Epithelial cell of proximal tubule (primary cell): ENCODE data around the gene PRXL2B. TPM values are rescaled to one million over a fixed set of nuclear protein-coding genes. Genes with fewer than 3 reads are reported as not detected.

Experiments used
- DNase-seq: peaks from one replicate; pipeline ENCODE4 v3.0.0-alpha.2; 2011; ENCODE audit warnings: low read depth
- H3K4me3 ChIP-seq: 2 replicates; pipeline ENCODE4 v1.5.1; 2011; ENCODE audit warnings: low read depth, mild to moderate bottlenecking, low read length
- total RNA-seq: library from RNA; depleted of rRNA; stranded (reverse); fragments of >200 nt; gene quantifications from 2 replicates; pipeline ENCODE4 v1.2.3, GENCODE V29; 2015
- TF ChIP-seq, protein P1 (sequence below): conservative IDR thresholded peaks from 2 replicates; pipeline ENCODE4 v1.5.1; 2012; ENCODE audit warnings: low read depth, mild to moderate bottlenecking, low read length

Gene PRXL2B
- total RNA-seq, 1 donor from 2014 or later, result 72.2 TPM

- no peak for DNase-seq
- H3K4me3 ChIP-seq, result no peak overlapping the region
- TF ChIP-seq, protein P1, sequence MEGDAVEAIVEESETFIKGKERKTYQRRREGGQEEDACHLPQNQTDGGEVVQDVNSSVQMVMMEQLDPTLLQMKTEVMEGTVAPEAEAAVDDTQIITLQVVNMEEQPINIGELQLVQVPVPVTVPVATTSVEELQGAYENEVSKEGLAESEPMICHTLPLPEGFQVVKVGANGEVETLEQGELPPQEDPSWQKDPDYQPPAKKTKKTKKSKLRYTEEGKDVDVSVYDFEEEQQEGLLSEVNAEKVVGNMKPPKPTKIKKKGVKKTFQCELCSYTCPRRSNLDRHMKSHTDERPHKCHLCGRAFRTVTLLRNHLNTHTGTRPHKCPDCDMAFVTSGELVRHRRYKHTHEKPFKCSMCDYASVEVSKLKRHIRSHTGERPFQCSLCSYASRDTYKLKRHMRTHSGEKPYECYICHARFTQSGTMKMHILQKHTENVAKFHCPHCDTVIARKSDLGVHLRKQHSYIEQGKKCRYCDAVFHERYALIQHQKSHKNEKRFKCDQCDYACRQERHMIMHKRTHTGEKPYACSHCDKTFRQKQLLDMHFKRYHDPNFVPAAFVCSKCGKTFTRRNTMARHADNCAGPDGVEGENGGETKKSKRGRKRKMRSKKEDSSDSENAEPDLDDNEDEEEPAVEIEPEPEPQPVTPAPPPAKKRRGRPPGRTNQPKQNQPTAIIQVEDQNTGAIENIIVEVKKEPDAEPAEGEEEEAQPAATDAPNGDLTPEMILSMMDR, result no peak
Observed at GRCh38 chr1:2609319-2610035, 22.9 kb downstream of the PRXL2B start.

DNA sequence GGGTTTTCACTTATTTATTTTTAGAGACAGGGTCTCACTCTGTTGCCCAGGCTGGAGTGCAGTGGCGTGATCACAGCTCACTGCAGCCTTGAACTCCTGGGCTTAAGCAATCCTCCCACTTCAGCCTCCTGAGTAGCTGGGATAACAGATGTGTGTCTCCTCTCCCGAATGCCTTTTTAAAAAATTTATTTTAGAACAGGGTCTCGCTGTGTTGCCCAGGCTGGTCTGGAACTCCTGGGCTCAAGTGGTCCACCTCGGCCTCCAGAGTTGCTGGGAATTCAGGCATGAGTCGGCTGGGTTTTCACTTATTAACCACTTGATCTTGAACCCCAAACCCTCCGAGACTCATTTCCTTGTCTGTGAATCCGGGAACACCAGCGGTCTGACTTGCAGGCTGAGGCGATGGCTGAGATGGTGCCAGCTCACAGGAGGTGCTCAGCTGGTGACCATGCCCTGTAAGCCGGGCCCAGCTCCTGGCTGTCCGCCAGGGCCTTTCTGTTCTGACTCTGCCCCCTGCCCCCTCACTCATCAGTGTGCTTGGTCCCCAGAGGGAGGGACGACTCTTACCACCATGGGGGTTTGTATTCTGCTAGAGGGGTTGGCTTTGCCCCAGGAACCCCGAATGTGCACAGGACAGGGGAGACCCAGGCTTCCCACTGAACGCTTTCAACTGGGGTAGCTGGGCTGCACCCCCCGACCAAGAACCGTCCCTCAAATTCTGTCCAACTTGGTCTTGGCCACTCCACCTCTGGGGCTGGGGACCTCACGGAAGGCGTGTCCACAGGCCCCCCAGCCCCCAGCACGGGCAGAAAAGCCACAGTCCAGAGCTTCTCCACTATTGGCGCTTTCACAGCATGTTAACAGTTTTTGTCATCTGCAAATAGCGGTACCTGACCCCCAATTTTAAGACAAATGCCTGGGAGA lies 23.7 kb downstream of the PRXL2B start:
- DNase-seq, result no peak
- TF ChIP-seq, protein P1, result no peak
- peak overlapping the region; percentile 36 for H3K4me3 ChIP-seq

DNA sequence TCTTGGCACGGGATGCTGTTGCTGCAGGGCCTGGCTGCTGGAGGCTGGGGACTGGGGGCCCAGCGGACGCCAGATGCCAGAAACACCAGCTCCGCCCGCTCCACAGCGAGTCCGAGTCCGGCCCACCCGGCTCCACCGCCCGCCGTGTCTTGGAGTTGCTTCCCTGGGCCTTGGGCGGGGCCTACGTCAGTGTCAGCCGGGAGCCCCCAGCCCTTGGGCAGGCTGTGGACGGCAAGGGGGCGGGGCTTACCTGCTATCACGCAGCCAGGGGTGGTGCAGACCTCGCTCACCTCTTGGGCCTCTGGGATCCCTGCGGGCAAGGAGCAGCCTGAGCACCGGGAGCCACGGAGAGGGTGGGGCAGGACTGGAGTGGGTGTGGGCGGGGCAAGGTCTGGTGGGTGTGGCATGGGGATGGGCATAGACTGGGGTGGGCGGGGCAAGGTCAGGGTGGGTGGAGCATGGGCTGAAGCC lies 24.5 kb downstream of the PRXL2B start:
- TF ChIP-seq, protein P1, result no peak
- DNase-seq, result no peak
- H3K4me3 ChIP-seq, result peak overlapping the region; percentile 36

GRCh38 chr1:2611621-2612437 lies 25.3 kb downstream of the PRXL2B start:
- TF ChIP-seq, protein P1, result no peak
- H3K4me3 ChIP-seq, result no peak overlapping the region
- no peak for DNase-seq

DNA sequence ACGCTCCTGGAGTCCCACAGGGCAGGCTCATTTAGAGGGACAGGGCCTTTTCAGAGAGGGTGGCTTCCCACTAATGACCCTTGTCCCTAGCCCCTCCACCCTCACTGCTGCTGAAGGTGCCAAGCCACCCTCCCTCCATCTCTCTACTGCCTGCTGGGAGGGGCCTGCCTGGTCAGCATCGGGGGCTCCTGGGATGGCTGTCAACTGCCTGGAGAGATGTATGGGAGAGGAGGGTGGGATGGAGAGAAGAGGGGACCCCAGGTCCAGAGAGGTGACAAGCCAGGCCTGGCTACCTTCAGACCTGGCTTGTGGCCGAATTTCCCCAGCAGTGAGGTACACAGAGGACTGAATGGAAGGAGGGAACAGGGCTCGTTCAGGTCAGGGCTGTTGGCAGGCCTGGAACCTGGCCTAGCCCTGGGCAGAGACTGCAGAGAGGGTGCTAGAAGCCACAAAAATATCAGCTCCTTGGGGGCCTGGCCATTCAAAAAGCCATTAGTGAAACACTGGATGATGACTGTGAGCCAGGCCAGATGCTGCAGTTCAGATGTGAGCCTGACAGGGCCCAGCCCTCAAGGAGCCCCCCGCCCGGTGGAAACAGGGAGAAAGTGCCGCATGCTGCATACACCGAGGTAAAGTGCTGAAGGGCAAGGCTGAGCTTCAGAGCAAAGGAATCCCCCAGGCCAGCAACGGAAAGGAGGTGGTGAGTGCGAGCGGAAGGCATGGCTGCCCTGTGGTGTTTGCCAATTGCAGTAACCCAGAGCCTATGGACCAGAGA lies 26.2 kb downstream of the PRXL2B start:
- DNase-seq, result no peak

More for the DNA sequence above, 26.2 kb downstream of the PRXL2B start:
- H3K4me3 ChIP-seq, result no peak overlapping the region
- TF ChIP-seq, protein P1, result no peak
